ENCODE data around the gene SLC44A1. TPM values are rescaled to one million over a fixed set of nuclear protein-coding genes. Genes with fewer than 3 reads are reported as not detected.

Gene SLC44A1
- total and polyA plus RNA-seq, 8 donors = 58.0 to 79.8 (median 73.9) TPM

- intact Hi-C loops (cut with DNase I) = no loop called here
- Histone ChIP-seq H3K9me3 (peaks cover 0 to 5% of the 10 kb centered on the region in 2 donors), H3K4me3 (no peak overlapping the region), H3K4me1 (no peaks in the 10 kb centered on the region), H3K27me3 (no peaks in the 10 kb centered on the region), H3K36me3 (no peaks in the 10 kb centered on the region), H3K27ac (no peak overlapping the region)
- ATAC-seq (no peak), DNase-seq (no peak)
- TF ChIP-seq CTCF (IDR thresholded peaks at IDR 0.05) = no peak
These were observed 161.9 kb downstream of the SLC44A1 start for GRCh38 chr9:105406369-105406768.

DNA sequence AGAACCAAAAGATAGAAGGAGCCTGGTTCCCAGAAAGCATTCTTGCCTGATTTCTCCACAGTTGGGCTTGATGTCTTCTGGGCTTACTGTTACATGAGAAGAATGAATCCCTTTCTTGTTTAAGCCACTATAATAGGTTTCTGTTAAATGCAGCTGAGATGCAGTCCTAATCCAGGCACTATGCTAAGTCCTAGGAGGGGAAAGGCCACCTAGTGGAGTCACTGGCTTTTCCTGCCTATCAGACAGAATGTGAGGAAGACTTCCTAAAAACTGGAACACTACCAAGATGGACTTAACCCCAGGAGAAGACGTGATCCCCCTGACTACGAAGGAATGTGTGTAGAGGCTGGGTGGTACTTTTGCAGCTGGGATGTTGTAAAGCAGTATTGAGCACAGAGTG, 169.1 kb downstream of the SLC44A1 start:
- H3K27me3 ChIP-seq = no peaks in the 10 kb centered on the region
- no peak overlapping the region for H3K27ac ChIP-seq
- no peaks in the 10 kb centered on the region for H3K36me3 ChIP-seq
- TF ChIP-seq CTCF (IDR thresholded peaks at IDR 0.05) = no peak
- H3K4me1 ChIP-seq = peaks cover 0 to 9% of the 10 kb centered on the region in 2 donors
- intact Hi-C loops (cut with DNase I) = loop anchor here in 1 of 2 donors (10.0 kb wide), 2 partner anchors 249 to 549 kb away; no protein-coding TSS in a partner anchor
- DNase-seq (no peak), ATAC-seq (peak; percentile 64)
- no peak overlapping the region for H3K4me3 ChIP-seq
- peaks cover 0 to 8% of the 10 kb centered on the region in 2 donors for H3K9me3 ChIP-seq

GRCh38 chr9:105414947-105415661, 170.7 kb downstream of the SLC44A1 start:
- TF ChIP-seq CTCF (IDR thresholded peaks at IDR 0.05) = peak; percentile 76 to 84
- ATAC-seq = peak; percentile 83
- no peaks in the 10 kb centered on the region for H3K36me3 ChIP-seq
- no peaks in the 10 kb centered on the region for H3K27me3 ChIP-seq
- peaks cover 0 to 3% of the 10 kb centered on the region in 2 donors for H3K9me3 ChIP-seq
- H3K4me1 ChIP-seq = peaks cover 0 to 14% of the 10 kb centered on the region in 2 donors
- intact Hi-C loops (cut with DNase I) = loop anchor here in 1 of 2 donors (10.0 kb wide), 2 partner anchors 250 to 550 kb away; no protein-coding TSS in a partner anchor
- H3K4me3 ChIP-seq = no peak overlapping the region
- H3K27ac ChIP-seq = no peak overlapping the region
- peak in 3 of 4 donors; percentile 38 to 78 (median 62) for DNase-seq

DNA sequence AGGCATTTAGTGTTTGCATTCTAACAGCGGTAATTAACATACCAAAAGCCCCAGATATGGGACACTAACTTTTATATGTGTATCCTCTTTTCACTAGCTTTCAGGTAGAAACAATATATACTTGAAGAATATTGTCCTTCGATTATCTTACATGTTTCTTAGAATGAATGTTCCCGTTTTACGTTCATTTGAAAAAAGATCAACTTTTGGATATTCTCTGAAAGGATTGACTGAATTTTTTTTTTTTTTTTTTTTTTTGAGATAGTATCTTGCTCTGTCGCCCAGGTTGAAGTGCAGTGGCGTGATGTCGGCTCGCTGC, 171.2 kb downstream of the SLC44A1 start:
- TF ChIP-seq CTCF (IDR thresholded peaks at IDR 0.05) = no peak
- DNase-seq (no peak), ATAC-seq (no peak)
- intact Hi-C loops (cut with DNase I) = loop anchor here in 1 of 2 donors (10.0 kb wide), 2 partner anchors 251 to 551 kb away; no protein-coding TSS in a partner anchor
- no peaks in the 10 kb centered on the region for H3K27me3 ChIP-seq
- H3K36me3 ChIP-seq = no peaks in the 10 kb centered on the region
- H3K27ac ChIP-seq = no peak overlapping the region
- no peak overlapping the region for H3K4me3 ChIP-seq
- peaks cover 0 to 3% of the 10 kb centered on the region in 2 donors for H3K9me3 ChIP-seq
- peaks cover 0 to 14% of the 10 kb centered on the region in 2 donors for H3K4me1 ChIP-seq

DNA sequence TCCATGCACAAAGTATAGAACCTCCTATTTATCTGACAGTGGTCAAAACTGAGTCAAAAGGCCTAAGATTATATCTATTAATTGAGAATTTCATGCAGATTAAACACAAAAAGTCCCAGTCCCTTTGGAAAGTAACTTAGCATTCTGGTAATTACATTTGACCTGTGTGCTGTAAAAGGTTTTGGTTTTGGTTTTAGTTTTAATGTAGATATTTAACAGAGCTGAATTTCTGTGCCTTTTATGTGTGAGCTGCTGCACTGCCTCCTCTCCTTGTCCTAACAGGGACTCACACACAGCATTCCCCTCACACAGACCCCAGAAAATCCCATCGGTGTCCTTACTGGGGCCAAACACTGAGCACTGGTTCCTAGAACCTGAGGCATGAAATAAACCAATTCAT, 172.4 kb downstream of the SLC44A1 start:
- Histone ChIP-seq H3K36me3 (no peaks in the 10 kb centered on the region), H3K27ac (no peak overlapping the region), H3K4me3 (no peak overlapping the region), H3K27me3 (no peaks in the 10 kb centered on the region), H3K4me1 (peaks cover 0 to 14% of the 10 kb centered on the region in 2 donors), H3K9me3 (no peaks in the 10 kb centered on the region)
- TF ChIP-seq CTCF (IDR thresholded peaks at IDR 0.05) = no peak
- ATAC-seq = no peak
- no peak for DNase-seq
- intact Hi-C loops (cut with DNase I) = loop anchor here in 1 of 2 donors (10.0 kb wide), 2 partner anchors 252 to 552 kb away; no protein-coding TSS in a partner anchor

Measured in left lung (tissue), 10 donors.